SK-N-SH treated with all-trans-retinoic acid at 6 μM for 48 hours (cell line): ENCODE measurements around the gene HDAC10.

Experiments
- ARNTL ChIP-seq: fragments of 450-650 bp; formaldehyde crosslinking; IDR thresholded peaks from 2 replicates; pipeline ENCODE4 v1.5.0; 2020; ENCODE audit warnings: low read depth, mild to moderate bottlenecking, moderate library complexity, borderline replicate concordance
- CSDC2 ChIP-seq: fragments of 250-450 bp; sonication (Bioruptor Pico); IDR thresholded peaks from 2 replicates; pipeline ENCODE4 v1.5.0; 2020; ENCODE audit warnings: mild to moderate bottlenecking, moderate library complexity
- SNAI2 ChIP-seq: fragments of 250-450 bp; sonication (Bioruptor Pico); IDR thresholded peaks from 2 replicates; pipeline ENCODE4 v1.5.0; 2020; ENCODE audit warnings: mild to moderate bottlenecking, moderate library complexity
- ZFP30 ChIP-seq: fragments of 450-650 bp; formaldehyde crosslinking; IDR thresholded peaks from 2 replicates; pipeline ENCODE4 v1.5.0; 2022; ENCODE audit warnings: mild to moderate bottlenecking, moderate library complexity
- ZNF70 ChIP-seq: fragments of 450-650 bp; formaldehyde crosslinking; IDR thresholded peaks from 2 replicates; pipeline ENCODE4 v1.5.0; 2020; ENCODE audit warnings: mild to moderate bottlenecking, moderate library complexity
- TF ChIP-seq, protein P1 (sequence below): fragments of 250-450 bp; sonication (Bioruptor Pico); IDR thresholded peaks from 2 replicates; pipeline ENCODE4 v1.8.0; 2021; ENCODE audit warnings: low read depth, mild to moderate bottlenecking, moderate library complexity, borderline replicate concordance
- TF ChIP-seq, protein P2 (sequence below): fragments of 250-450 bp; sonication (Bioruptor Pico); IDR thresholded peaks from 2 replicates; pipeline ENCODE4 v1.8.0; 2020; ENCODE audit warnings: mild to moderate bottlenecking, moderate library complexity, borderline replicate concordance
- TF ChIP-seq, protein P3 (sequence below): fragments of 250-450 bp; sonication (Bioruptor Pico); IDR thresholded peaks from 2 replicates; pipeline ENCODE4 v1.5.1; 2021; ENCODE audit warnings: mild to moderate bottlenecking, moderate library complexity

DNA sequence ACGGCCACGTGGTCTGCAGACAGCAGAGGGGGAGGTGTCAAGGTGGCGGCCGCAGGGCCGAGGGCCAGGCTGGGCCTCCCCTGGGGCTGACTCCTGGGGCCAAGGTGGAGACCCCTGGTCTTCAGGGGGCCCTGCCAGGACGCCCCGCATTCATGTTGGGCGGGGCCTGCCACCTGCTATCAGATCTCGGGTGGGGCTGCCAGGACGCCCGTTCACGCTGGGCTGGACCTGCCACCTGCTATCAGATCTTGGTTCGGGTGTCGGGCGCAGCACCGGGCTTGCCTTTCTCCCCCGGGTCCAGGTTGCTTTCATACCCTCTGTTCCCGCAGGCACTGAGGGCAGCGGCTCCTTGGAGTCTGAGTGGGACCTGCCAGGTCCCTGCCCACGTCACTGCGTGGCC, 35.2 kb upstream of the HDAC10 start:
- TF ChIP-seq, protein P1, sequence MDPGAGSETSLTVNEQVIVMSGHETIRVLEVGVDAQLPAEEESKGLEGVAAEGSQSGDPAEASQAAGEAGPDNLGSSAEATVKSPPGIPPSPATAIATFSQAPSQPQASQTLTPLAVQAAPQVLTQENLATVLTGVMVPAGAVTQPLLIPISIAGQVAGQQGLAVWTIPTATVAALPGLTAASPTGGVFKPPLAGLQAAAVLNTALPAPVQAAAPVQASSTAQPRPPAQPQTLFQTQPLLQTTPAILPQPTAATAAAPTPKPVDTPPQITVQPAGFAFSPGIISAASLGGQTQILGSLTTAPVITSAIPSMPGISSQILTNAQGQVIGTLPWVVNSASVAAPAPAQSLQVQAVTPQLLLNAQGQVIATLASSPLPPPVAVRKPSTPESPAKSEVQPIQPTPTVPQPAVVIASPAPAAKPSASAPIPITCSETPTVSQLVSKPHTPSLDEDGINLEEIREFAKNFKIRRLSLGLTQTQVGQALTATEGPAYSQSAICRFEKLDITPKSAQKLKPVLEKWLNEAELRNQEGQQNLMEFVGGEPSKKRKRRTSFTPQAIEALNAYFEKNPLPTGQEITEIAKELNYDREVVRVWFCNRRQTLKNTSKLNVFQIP (CRISPR knock-in tag) = no peak
- TF ChIP-seq, protein P2, sequence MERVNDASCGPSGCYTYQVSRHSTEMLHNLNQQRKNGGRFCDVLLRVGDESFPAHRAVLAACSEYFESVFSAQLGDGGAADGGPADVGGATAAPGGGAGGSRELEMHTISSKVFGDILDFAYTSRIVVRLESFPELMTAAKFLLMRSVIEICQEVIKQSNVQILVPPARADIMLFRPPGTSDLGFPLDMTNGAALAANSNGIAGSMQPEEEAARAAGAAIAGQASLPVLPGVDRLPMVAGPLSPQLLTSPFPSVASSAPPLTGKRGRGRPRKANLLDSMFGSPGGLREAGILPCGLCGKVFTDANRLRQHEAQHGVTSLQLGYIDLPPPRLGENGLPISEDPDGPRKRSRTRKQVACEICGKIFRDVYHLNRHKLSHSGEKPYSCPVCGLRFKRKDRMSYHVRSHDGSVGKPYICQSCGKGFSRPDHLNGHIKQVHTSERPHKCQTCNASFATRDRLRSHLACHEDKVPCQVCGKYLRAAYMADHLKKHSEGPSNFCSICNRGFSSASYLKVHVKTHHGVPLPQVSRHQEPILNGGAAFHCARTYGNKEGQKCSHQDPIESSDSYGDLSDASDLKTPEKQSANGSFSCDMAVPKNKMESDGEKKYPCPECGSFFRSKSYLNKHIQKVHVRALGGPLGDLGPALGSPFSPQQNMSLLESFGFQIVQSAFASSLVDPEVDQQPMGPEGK (CRISPR knock-in tag) = no peak
- TF ChIP-seq CSDC2 (CRISPR knock-in tag) (no peak), ZFP30 (CRISPR knock-in tag) (no peak), ARNTL (CRISPR knock-in tag) (no peak), SNAI2 (CRISPR knock-in tag) (no peak), ZNF70 (CRISPR knock-in tag) (no peak)
- TF ChIP-seq, protein P3, sequence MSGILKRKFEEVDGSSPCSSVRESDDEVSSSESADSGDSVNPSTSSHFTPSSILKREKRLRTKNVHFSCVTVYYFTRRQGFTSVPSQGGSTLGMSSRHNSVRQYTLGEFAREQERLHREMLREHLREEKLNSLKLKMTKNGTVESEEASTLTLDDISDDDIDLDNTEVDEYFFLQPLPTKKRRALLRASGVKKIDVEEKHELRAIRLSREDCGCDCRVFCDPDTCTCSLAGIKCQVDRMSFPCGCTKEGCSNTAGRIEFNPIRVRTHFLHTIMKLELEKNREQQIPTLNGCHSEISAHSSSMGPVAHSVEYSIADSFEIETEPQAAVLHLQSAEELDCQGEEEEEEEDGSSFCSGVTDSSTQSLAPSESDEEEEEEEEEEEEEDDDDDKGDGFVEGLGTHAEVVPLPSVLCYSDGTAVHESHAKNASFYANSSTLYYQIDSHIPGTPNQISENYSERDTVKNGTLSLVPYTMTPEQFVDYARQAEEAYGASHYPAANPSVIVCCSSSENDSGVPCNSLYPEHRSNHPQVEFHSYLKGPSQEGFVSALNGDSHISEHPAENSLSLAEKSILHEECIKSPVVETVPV (CRISPR knock-in tag) = no peak
